HepG2 (cell line): Measurements from ENCODE around the gene CAND1. TPM values are rescaled to one million over a fixed set of nuclear protein-coding genes. Genes with fewer than 3 reads are reported as not detected.

Experiments used
- ARHGAP35 ChIP-seq: sonication (generic); formaldehyde crosslinking; IDR thresholded peaks from 2 replicates; pipeline ENCODE4 v1.9.0; 2022; ENCODE audit warnings: mild to moderate bottlenecking, inconsistent platforms, moderate library complexity, missing genetic modification reagents, borderline replicate concordance
- ATF3 ChIP-seq: sonication (generic); formaldehyde crosslinking; IDR thresholded peaks from 2 replicates; pipeline ENCODE4 v1.4.0; 2020; ENCODE audit warnings: missing genetic modification reagents
- EEA1 ChIP-seq: sonication (generic); formaldehyde crosslinking; IDR thresholded peaks from 2 replicates; pipeline ENCODE4 v1.5.1; 2020; ENCODE audit warnings: mild to moderate bottlenecking, missing genetic modification reagents, borderline replicate concordance
- ELF3 ChIP-seq: IDR thresholded peaks from 2 replicates; pipeline ENCODE4 v1.6.1; 2016; ENCODE audit warnings: missing genetic modification reagents, missing compliant biosample characterization
- JUND ChIP-seq: sonication (generic); formaldehyde crosslinking; IDR thresholded peaks from 2 replicates; pipeline ENCODE4 v1.8.0; 2022; ENCODE audit warnings: mild to moderate bottlenecking, missing genetic modification reagents
- KAT8 ChIP-seq: IDR thresholded peaks from 2 replicates; pipeline ENCODE4 v1.6.1; 2016; ENCODE audit warnings: missing genetic modification reagents, missing compliant biosample characterization
- NCOA5 ChIP-seq: sonication (generic); formaldehyde crosslinking; IDR thresholded peaks from 2 replicates; pipeline ENCODE4 v1.4.0; 2020; ENCODE audit warnings: missing genetic modification reagents
- NR2C2 ChIP-seq: sonication (generic); formaldehyde crosslinking; IDR thresholded peaks from 2 replicates; pipeline ENCODE4 v1.4.0; 2020; ENCODE audit warnings: missing genetic modification reagents, mild to moderate bottlenecking, moderate library complexity, borderline replicate concordance
- PLSCR1 ChIP-seq: sonication (generic); formaldehyde crosslinking; IDR thresholded peaks from 2 replicates; pipeline ENCODE4 v1.5.0; 2020; ENCODE audit warnings: missing genetic modification reagents, mild to moderate bottlenecking, borderline replicate concordance
- POGZ ChIP-seq: sonication (generic); formaldehyde crosslinking; IDR thresholded peaks from 2 replicates; pipeline ENCODE4 v1.4.0; 2020; ENCODE audit warnings: mild to moderate bottlenecking, missing genetic modification reagents
- THYN1 ChIP-seq: sonication (generic); formaldehyde crosslinking; IDR thresholded peaks from 2 replicates; pipeline ENCODE4 v1.8.1; 2023; ENCODE audit warnings: low read depth, mild to moderate bottlenecking, moderate library complexity, missing genetic modification reagents, borderline replicate concordance
- ZBTB2 ChIP-seq: sonication (generic); formaldehyde crosslinking; IDR thresholded peaks from 2 replicates; pipeline ENCODE4 v1.8.0; 2022; ENCODE audit warnings: low read depth, missing genetic modification reagents
- ZFP1 ChIP-seq: IDR thresholded peaks from 2 replicates; pipeline ENCODE4 v1.6.1; 2016
- ZFY ChIP-seq: sonication (generic); formaldehyde crosslinking; IDR thresholded peaks from 2 replicates; pipeline ENCODE4 v1.4.0; 2020; ENCODE audit warnings: missing genetic modification reagents
- ZNF276 ChIP-seq: sonication (generic); formaldehyde crosslinking; IDR thresholded peaks from 2 replicates; pipeline ENCODE4 v1.4.0; 2020; ENCODE audit warnings: mild to moderate bottlenecking, low read depth, missing genetic modification reagents
- ZNF282 ChIP-seq: fragments of 450-650 bp; IDR thresholded peaks from 2 replicates; pipeline ENCODE4 v1.6.1; 2018; ENCODE audit not compliant: partially characterized antibody
- ZNF350 ChIP-seq: sonication (generic); formaldehyde crosslinking; IDR thresholded peaks from 2 replicates; pipeline ENCODE4 v1.4.0; 2020; ENCODE audit warnings: mild to moderate bottlenecking, low read depth, missing genetic modification reagents, borderline replicate concordance
- ZNF512B ChIP-seq: sonication (generic); formaldehyde crosslinking; IDR thresholded peaks from 2 replicates; pipeline ENCODE4 v1.5.1; 2020; ENCODE audit warnings: missing genetic modification reagents, mild to moderate bottlenecking, borderline replicate concordance
- ZNF850 ChIP-seq: sonication (generic); formaldehyde crosslinking; conservative IDR thresholded peaks from 2 replicates; pipeline ENCODE4 v1.9.0; 2021; ENCODE audit warnings: mild to moderate bottlenecking, missing genetic modification reagents
- ZSCAN5A ChIP-seq: sonication (generic); formaldehyde crosslinking; IDR thresholded peaks from 2 replicates; pipeline ENCODE4 v1.8.0; 2022; ENCODE audit warnings: mild to moderate bottlenecking, missing genetic modification reagents, borderline replicate concordance
- polyA plus RNA-seq, 8 experiments: library from polyadenylated mRNA; depleted of rRNA in 3 of 8; stranded (reverse) in 7 of 8; unstranded in 1 of 8; fragments of >200 nt; fragmentation: Illumina TruSeq in 4 of 8; extraction: Trizol in 4 of 8; gene quantifications; 2 replicates each; pipeline versions ENCODE4 v1.2.1 to v1.2.3, GENCODE V29; 2011 to 2016; ENCODE audit warnings: low read depth in 4 of 8, missing spikeins in 1 of 8, mixed read lengths in 1 of 8; ENCODE audit not compliant: insufficient read depth in 1 of 8
- total RNA-seq, 5 experiments: library from RNA; depleted of rRNA; stranded (reverse); fragments of >200 nt; fragmentation: Illumina TruSeq; extraction: Trizol; gene quantifications; 2 replicates each; pipeline ENCODE4 v1.2.3, GENCODE V29; 2016; ENCODE audit warnings: low read depth in 1 of 5

Gene CAND1
- total and polyA plus RNA-seq, 2 of the 13 experiments (the other 11 are each of a cell fraction or from before 2014, with no cell fraction given) = 56.2 to 138 TPM

GRCh38 chr12:67268896-67269632 is at the start of gene CAND1 (continued):
- TF ChIP-seq ZNF512B (CRISPR knock-in tag) = no peak
- peak; percentile 79 for TF ChIP-seq KAT8 (CRISPR knock-in tag)
- no peak for TF ChIP-seq JUND (CRISPR knock-in tag)
- TF ChIP-seq ZNF850 (CRISPR knock-in tag) = peak; percentile 80; the same call in 1 of the 2 replicates
- no peak; the same call in 1 of the 2 replicates for TF ChIP-seq ARHGAP35
- TF ChIP-seq EEA1 = 0 out of 2 replicates have a peak, but pooled peaks have one; percentile 79
- no peak for TF ChIP-seq ZFP1 (CRISPR knock-in tag)
- no peak for TF ChIP-seq NCOA5
- no peak; the same call in 1 of the 2 replicates for TF ChIP-seq ZNF276 (CRISPR knock-in tag)
- TF ChIP-seq ZNF350 (CRISPR knock-in tag) = no peak
- peak; percentile 100 for TF ChIP-seq ZFY (CRISPR knock-in tag)
- peak; percentile 27; the same call in 1 of the 2 replicates for TF ChIP-seq ZSCAN5A (CRISPR knock-in tag)
- peak; percentile 99 for TF ChIP-seq NR2C2
- TF ChIP-seq ZNF282 = no peak
- TF ChIP-seq POGZ (CRISPR knock-in tag) = peak; percentile 76
- TF ChIP-seq ATF3 (CRISPR knock-in tag) = no peak
- no peak for TF ChIP-seq PLSCR1 (CRISPR knock-in tag)
- TF ChIP-seq ZBTB2 (CRISPR knock-in tag) = peak; percentile 94
- TF ChIP-seq THYN1 (CRISPR knock-in tag) = no peak
- TF ChIP-seq ELF3 (CRISPR knock-in tag) = peak; percentile 4; the same call in 1 of the 2 replicates
